ENCODE measurements around the gene TSPAN11.

Gene TSPAN11

DNA sequence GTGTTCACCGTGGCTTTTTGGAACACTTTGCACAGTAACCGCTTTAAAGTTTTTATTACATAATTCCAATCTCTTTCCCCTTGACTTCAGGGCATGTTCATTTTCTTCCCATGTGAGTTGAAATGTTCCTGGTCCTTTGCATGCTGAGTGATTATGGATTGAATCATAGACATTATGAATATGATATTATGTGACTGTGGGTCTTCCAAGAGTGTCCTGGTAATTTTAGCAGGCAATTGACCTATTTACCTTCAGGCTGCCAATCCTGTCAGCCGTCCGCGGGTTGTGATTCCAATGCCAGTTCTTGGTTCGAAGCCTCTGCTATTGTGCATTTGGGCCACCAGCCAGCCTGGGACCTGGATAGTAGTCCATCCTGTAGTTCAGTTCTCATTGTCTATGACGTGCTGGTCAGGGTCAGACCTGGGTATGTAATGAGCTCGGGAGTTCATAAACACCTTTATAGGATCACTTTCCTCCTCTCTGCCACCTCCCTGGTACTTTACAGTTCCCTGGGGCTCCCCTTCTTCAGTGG lies 114.6 kb downstream of the TSPAN11 start:
- DNase-seq (ENCODE audit: insufficient read length, low spot score) (no peak), FAIRE-seq (no peak)
- no peak for TF ChIP-seq POLR2A (IDR thresholded peaks at IDR 0.05; ENCODE audit: low read depth, low read length)
